Endothelial cell (in vitro differentiated cells): ENCODE results near the gene L1TD1. TPM values are rescaled to one million over a fixed set of nuclear protein-coding genes. Genes with fewer than 3 reads are reported as not detected.
A peak's percentile ranks its signal among the peaks of the same experiment; 100 is the strongest.
"Not testable (repeated sequence)": the region's sequence is repeated elsewhere in the genome, so short reads cannot be mapped to it uniquely, and the experiment has no call there.

Source experiments
- DNase-seq: peaks from one replicate; pipeline ENCODE4 v3.0.0; 2021; ENCODE audit warnings: low spot score
- H3K27ac Mint-ChIP-seq: one replicate; pipeline ENCODE4 v1.8.0; 2021; ENCODE audit warnings: mixed read lengths, inconsistent platforms; ENCODE audit not compliant: unreplicated experiment
- H3K27me3 Mint-ChIP-seq: one replicate; pipeline ENCODE4 v1.8.0; 2021; ENCODE audit warnings: mild to moderate bottlenecking, moderate library complexity, mixed read lengths, inconsistent platforms; ENCODE audit not compliant: unreplicated experiment
- H3K36me3 Mint-ChIP-seq: one replicate; pipeline ENCODE4 v1.8.0; 2021; ENCODE audit warnings: mild to moderate bottlenecking, low read depth, mixed read lengths, inconsistent platforms; ENCODE audit not compliant: unreplicated experiment
- H3K4me1 Mint-ChIP-seq: one replicate; pipeline ENCODE4 v1.8.0; 2021; ENCODE audit warnings: mild to moderate bottlenecking, mixed read lengths, inconsistent platforms; ENCODE audit not compliant: unreplicated experiment
- H3K4me3 Mint-ChIP-seq: one replicate; pipeline ENCODE4 v1.8.0; 2021; ENCODE audit warnings: mild to moderate bottlenecking, mixed read lengths, inconsistent platforms; ENCODE audit not compliant: unreplicated experiment
- H3K9me3 Mint-ChIP-seq: one replicate; pipeline ENCODE4 v1.8.0; 2021; ENCODE audit warnings: mixed read lengths, inconsistent platforms; ENCODE audit not compliant: unreplicated experiment
- CTCF ChIP-seq: fragments of 200-600 bp; sonication (generic); IDR thresholded peaks from one replicate; pipeline ENCODE4 v1.5.0; 2021; ENCODE audit warnings: antibody characterized with exemption; ENCODE audit not compliant: unreplicated experiment
- long read RNA-seq: library from polyadenylated mRNA; unstranded; transcript quantifications from one replicate; pipeline ENCODE4 v2.0.0, GENCODE V29; 2020; ENCODE audit not compliant: unreplicated experiment
- total RNA-seq: library from RNA; stranded (reverse); fragmentation: NEBNext Ultra II Directional; extraction: Animal tissue kit (Norgen Biotek cat#: 25700); gene quantifications from one replicate; pipeline ENCODE4 v1.2.1, GENCODE V29; 2021; ENCODE audit not compliant: unreplicated experiment

Gene L1TD1
- 50.1 TPM for total RNA-seq
- long read RNA-seq, transcript L1TD1-201 (4 exons, 3,849 nt), result major isoform, 8 of 44 reads
- long read RNA-seq, partial matches to known transcripts, result 24 of 44 reads
- long read RNA-seq, other reads (novel, unspliced or antisense), result 12 of 44 reads

DNA sequence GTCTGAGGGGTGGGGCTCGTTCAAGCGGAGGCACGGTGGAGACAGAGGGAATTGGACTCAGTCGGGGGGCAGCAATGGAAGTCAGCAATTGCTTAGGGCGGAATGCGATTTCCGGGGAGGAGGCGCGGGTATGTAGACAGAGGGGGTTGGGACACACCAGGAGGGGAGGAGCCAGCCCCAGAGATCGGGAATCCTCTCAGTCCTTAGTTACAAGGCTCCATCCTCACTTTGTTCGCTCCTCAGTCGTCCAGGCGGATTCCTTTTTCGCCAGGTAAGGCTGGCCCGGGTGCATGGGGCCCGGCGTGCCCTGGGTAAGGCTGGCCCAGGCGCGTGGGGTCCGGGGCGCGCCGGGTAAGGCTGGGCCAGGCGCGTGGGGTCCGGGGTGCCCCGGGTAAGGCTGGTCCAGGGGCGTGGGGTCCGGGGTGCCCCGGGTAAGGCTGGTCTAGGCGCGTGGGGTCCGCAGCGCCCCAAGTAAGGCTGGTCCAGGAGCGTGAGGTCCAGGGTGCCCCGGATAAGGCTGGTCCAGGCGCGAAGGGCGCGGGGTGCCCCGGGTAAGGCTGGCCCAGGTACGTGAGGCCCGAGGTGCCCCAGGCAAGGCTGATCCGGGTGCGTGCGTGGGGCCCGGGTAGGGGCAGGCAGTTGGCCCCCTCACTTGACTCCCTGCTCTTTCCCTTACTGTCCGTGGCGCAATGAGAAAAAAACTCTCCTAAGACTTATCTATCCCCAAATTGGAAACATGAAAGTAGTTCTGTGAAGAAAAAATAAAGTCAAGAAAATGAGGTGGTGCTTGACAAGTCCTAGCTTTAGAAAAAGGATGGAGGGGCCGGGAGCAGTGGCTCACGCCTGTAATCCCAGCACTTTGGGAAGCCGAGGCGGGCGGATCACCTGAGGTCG lies at the start of gene L1TD1:
Gene L1TD1 (plus strand): TSS at position 199 of the 894 bp plus-strand sequence. CDS start 11,780 bp downstream, outside the sequence.
- peaks cover 22% of the 10 kb centered on the region for H3K4me1 Mint-ChIP-seq
- DNase-seq, result peak; percentile 55

GRCh38 chr1:62159940-62160348 lies 34.7 kb upstream of the L1TD1 start:
- Mint-ChIP-seq H3K4me1 (no peaks in the 10 kb centered on the region), H3K27ac (no peak overlapping the region), H3K36me3 (no peaks in the 10 kb centered on the region), H3K4me3 (no peak overlapping the region), H3K9me3 (no peaks in the 10 kb centered on the region), H3K27me3 (no peaks in the 10 kb centered on the region)
- DNase-seq, result no peak
- TF ChIP-seq CTCF, result no peak

More for the DNA sequence above, at the start of gene L1TD1:
- TF ChIP-seq CTCF, result no peak
- peak within 1 kb of the TSS; percentile 99 for H3K4me3 Mint-ChIP-seq
- H3K36me3 Mint-ChIP-seq, result peaks cover 10% of the 10 kb centered on the region
- H3K27me3 Mint-ChIP-seq, result peaks cover 6% of the 10 kb centered on the region
- no peaks in the 10 kb centered on the region for H3K9me3 Mint-ChIP-seq
- H3K27ac Mint-ChIP-seq, result peak within 1 kb of the TSS; percentile 82

- Mint-ChIP-seq H3K27me3 (no peaks in the 10 kb centered on the region), H3K27ac (no peak overlapping the region), H3K4me1 (no peaks in the 10 kb centered on the region), H3K9me3 (no peaks in the 10 kb centered on the region), H3K36me3 (no peaks in the 10 kb centered on the region), H3K4me3 (no peak overlapping the region)
- TF ChIP-seq CTCF, result no peak
- no peak for DNase-seq
Observed at GRCh38 chr1:62161711-62162110, 32.9 kb upstream of the L1TD1 start.

DNA sequence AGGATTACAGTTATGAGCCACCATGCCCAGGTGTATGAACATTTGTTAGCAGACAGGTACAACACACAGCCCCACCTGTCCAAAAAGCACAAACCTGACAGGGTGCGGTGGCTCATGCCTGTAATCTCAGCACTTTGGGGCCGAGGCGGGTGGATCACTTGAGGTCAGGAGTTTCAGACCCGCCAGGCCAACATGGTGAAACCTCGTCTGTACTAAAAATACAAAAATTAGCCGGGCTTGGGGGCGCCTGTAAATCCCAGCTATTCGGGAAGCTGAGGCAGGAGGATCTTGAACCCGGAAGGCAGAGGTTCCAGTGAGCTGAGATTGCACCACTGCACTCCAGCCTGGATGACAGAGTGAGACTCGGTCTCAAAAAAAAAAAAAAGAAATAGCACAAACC lies 24.3 kb upstream of the L1TD1 start:
- not testable (repeated sequence) for DNase-seq, H3K9me3 Mint-ChIP-seq, H3K4me3 Mint-ChIP-seq, H3K27me3 Mint-ChIP-seq, H3K27ac Mint-ChIP-seq, H3K36me3 Mint-ChIP-seq, H3K4me1 Mint-ChIP-seq

GRCh38 chr1:62175568-62176179 lies 19.0 kb upstream of the L1TD1 start:
- Mint-ChIP-seq H3K4me3 (no peak overlapping the region), H3K36me3 (no peaks in the 10 kb centered on the region), H3K27me3 (no peaks in the 10 kb centered on the region), H3K9me3 (no peaks in the 10 kb centered on the region), H3K4me1 (peaks cover 24% of the 10 kb centered on the region), H3K27ac (no peak overlapping the region)
- peak; percentile 72 for TF ChIP-seq CTCF
- peak; percentile 60 for DNase-seq
